GM12878 (cell line): Measurements from ENCODE around the gene ANKIB1. TPM values are rescaled to one million over a fixed set of nuclear protein-coding genes. Genes with fewer than 3 reads are reported as not detected.

Experiments
- ATAC-seq: fragments of 200-7000 bp; cut with Tn5 transposase; 3 replicates; pipeline ENCODE4 v1.9.1; 2020; ENCODE audit warnings: mild to moderate bottlenecking, moderate library complexity
- BruUV-seq: library from RNA; stranded (reverse); fragments of 400-500 nt; replicated peaks from 2 replicates; lab custom pipeline; 2021; lab: Mats Ljungman, UMichigan
- CTCF ChIA-PET: fragments of 300-600 bp; sonication (Branson Sonifier 250); formaldehyde crosslinking; extraction: SDS; loops from one replicate; lab custom pipeline; 2021; ENCODE audit warnings: inconsistent platforms; lab: Yijun Ruan, JAX
- POLR2A ChIA-PET: fragments of 350-600 bp; formaldehyde crosslinking; extraction: SDS; loops from one replicate; lab custom pipeline; 2021; ENCODE audit warnings: inconsistent platforms; lab: Charles Lee
- RAD21 ChIA-PET: fragments of 300-600 bp; sonication (Branson Sonifier 250); formaldehyde crosslinking; loops from one replicate; lab custom pipeline; 2023; ENCODE audit warnings: antibody characterized with exemption; ENCODE audit not compliant: unreplicated experiment; lab: Charles Lee
- SMC1A ChIA-PET: fragments of 300-600 bp; sonication (Branson Sonifier 250); formaldehyde crosslinking; loops from one replicate; lab custom pipeline; 2023; ENCODE audit not compliant: unreplicated experiment, uncharacterized antibody; lab: Charles Lee
- DNase-seq: peaks from one replicate; pipeline ENCODE4 v3.0.0-alpha.2; 2011; ENCODE audit warnings: low read depth, low spot score
- FAIRE-seq: peaks from 3 replicates; lab custom pipeline; 2011; peaks lifted over from hg19 to GRCh38; lab: Jason Lieb, UNC
- H2AFZ ChIP-seq: 2 replicates; pipeline ENCODE4 v1.6.0; 2011; ENCODE audit warnings: low read depth, low read length, control low read depth; ENCODE audit not compliant: control insufficient read depth
- H3K27ac ChIP-seq: 2 replicates; pipeline ENCODE4 v1.5.1; 2011; ENCODE audit warnings: control low read depth; ENCODE audit not compliant: control insufficient read depth, insufficient read depth
- H3K27me3 ChIP-seq, 2 experiments: replicated peaks in 1 of 2; 2 replicates each; pipeline versions ENCODE4 v1.6.0 to v1.6.1; 2011; ENCODE audit warnings: low read length in 1 of 2; ENCODE audit not compliant: control insufficient read depth in 2 of 2, insufficient read depth in 2 of 2
- H3K36me3 ChIP-seq, 2 experiments: 2 replicates each; pipeline ENCODE4 v1.5.1; 2011; ENCODE audit warnings: low read length in 1 of 2; ENCODE audit not compliant: control insufficient read depth in 2 of 2, insufficient read depth in 2 of 2
- H3K4me1 ChIP-seq: 2 replicates; pipeline ENCODE4 v1.6.1; 2011; ENCODE audit warnings: mild to moderate bottlenecking, low read length, moderate library complexity, mixed read lengths; ENCODE audit not compliant: control insufficient read depth, insufficient read depth
- H3K4me2 ChIP-seq: 2 replicates; pipeline ENCODE4 v1.6.0; 2011; ENCODE audit warnings: control low read depth; ENCODE audit not compliant: control insufficient read depth, insufficient read depth
- H3K4me3 ChIP-seq: fragments of 200-600 bp; sonication (generic); 2 replicates; pipeline ENCODE4 v1.5.1; 2016
- H3K79me2 ChIP-seq: 2 replicates; pipeline ENCODE4 v1.6.0; 2011; ENCODE audit warnings: low read length; ENCODE audit not compliant: control insufficient read depth, insufficient read depth
- H3K9ac ChIP-seq: 2 replicates; pipeline ENCODE4 v1.8.0; 2011; ENCODE audit warnings: low read length, control low read depth, mixed read lengths; ENCODE audit not compliant: control insufficient read depth, insufficient read depth
- H3K9me3 ChIP-seq: replicated peaks from 3 replicates; pipeline ENCODE4 v1.5.1; 2011; ENCODE audit warnings: mild to moderate bottlenecking, low read length; ENCODE audit not compliant: control insufficient read depth, insufficient read depth
- H4K20me1 ChIP-seq: 2 replicates; pipeline ENCODE4 v1.6.0; 2011; ENCODE audit not compliant: control insufficient read depth, insufficient read depth
- ASH2L ChIP-seq: fragments of 300-600, 200-600 bp; sonication (generic); IDR thresholded peaks from 2 replicates; pipeline ENCODE4 v1.6.1; 2017; ENCODE audit warnings: low read depth, mild to moderate bottlenecking, borderline replicate concordance
- BCL11A ChIP-seq: IDR thresholded peaks from 2 replicates; pipeline ENCODE4 v1.6.1; 2011; ENCODE audit warnings: low read depth, low read length
- CREB1 ChIP-seq: IDR thresholded peaks from 2 replicates; pipeline ENCODE4 v1.6.1; 2012; ENCODE audit warnings: low read depth, mild to moderate bottlenecking, inconsistent platforms
- KAT2A ChIP-seq: conservative IDR thresholded peaks from 2 replicates; pipeline ENCODE4 v1.6.1; 2011; ENCODE audit warnings: low read depth, low read length; ENCODE audit not compliant: control insufficient read depth
- LARP7 ChIP-seq: fragments of 450-650 bp; IDR thresholded peaks from 2 replicates; pipeline ENCODE4 v1.6.1; 2017; ENCODE audit warnings: mild to moderate bottlenecking
- MYB ChIP-seq: fragments of 150-350 bp; IDR thresholded peaks from 2 replicates; pipeline ENCODE4 v1.6.1; 2014; ENCODE audit warnings: mild to moderate bottlenecking, low read depth, low read length, borderline replicate concordance
- NBN ChIP-seq: fragments of 450-650 bp; IDR thresholded peaks from 2 replicates; pipeline ENCODE4 v1.6.1; 2016
- NFYA ChIP-seq: IDR thresholded peaks from 2 replicates; pipeline ENCODE4 v1.6.1; 2011; ENCODE audit warnings: low read depth, mild to moderate bottlenecking, low read length, improper control_type of control experiment, borderline replicate concordance
- RAD51 ChIP-seq: fragments of 450-650 bp; IDR thresholded peaks from 2 replicates; pipeline ENCODE4 v1.6.1; 2016; ENCODE audit warnings: moderate library complexity, mild to moderate bottlenecking, inconsistent platforms
- RCOR1 ChIP-seq: conservative IDR thresholded peaks from 2 replicates; pipeline ENCODE4 v1.6.1; 2012; ENCODE audit warnings: low read depth, low read length, improper control_type of control experiment
- SP1 ChIP-seq: IDR thresholded peaks from one replicate; pipeline ENCODE4 v1.6.1; 2011; ENCODE audit warnings: low read depth, low read length
- SUZ12 ChIP-seq: fragments of 200-600 bp; sonication (generic); IDR thresholded peaks from one replicate; pipeline ENCODE4 v1.6.1; 2018; ENCODE audit warnings: antibody characterized with exemption, mild to moderate bottlenecking; ENCODE audit not compliant: unreplicated experiment
- TBL1XR1 ChIP-seq: IDR thresholded peaks from 2 replicates; pipeline ENCODE4 v1.6.1; 2012; ENCODE audit warnings: low read depth, low read length, improper control_type of control experiment
- ZNF207 ChIP-seq: fragments of 450-650 bp; IDR thresholded peaks from 2 replicates; pipeline ENCODE4 v1.6.1; 2014; ENCODE audit warnings: antibody characterized with exemption, mild to moderate bottlenecking, borderline replicate concordance
- ZNF24 ChIP-seq: fragments of 450-650 bp; IDR thresholded peaks from 2 replicates; pipeline ENCODE4 v1.6.1; 2017; ENCODE audit warnings: antibody characterized with exemption, mild to moderate bottlenecking
- ZNF274 ChIP-seq: IDR thresholded peaks from one replicate; pipeline ENCODE4 v1.8.0; 2011; ENCODE audit not compliant: insufficient read length, insufficient read depth
- whole genome bisulfite sequencing: methylation state at CpG from one replicate; pipeline ENCODE4 v1.1.6; 2016; ENCODE audit warnings: low lambda C conversion rate; ENCODE audit not compliant: insufficient replicate concordance, insufficient coverage; ENCODE audit errors: missing lambda C conversion rate; 5-methylcytosine and 5-hydroxymethylcytosine counted together
- in situ Hi-C: fragments of 300-500 bp; cut with MboI; formaldehyde crosslinking; loops from 9 replicates; pipeline ENCODE4 v1.14.3; 2018; ENCODE audit warnings: mixed read lengths
- intact Hi-C: fragments of 100-400 bp; cut with micrococcal nuclease; formaldehyde crosslinking; loops from one replicate; pipeline ENCODE4 v1.14.2; 2022; ENCODE audit not compliant: unreplicated experiment
- polyA plus RNA-seq, 11 experiments: library from polyadenylated mRNA; depleted of rRNA in 4 of 11; unstranded in 6 of 11; stranded (reverse) in 5 of 11; fragments of >200 nt; fragmentation: Nextera tagmentation in 4 of 11; fragmentation: Illumina TruSeq in 1 of 11; extraction: Ambion mirVana in 4 of 11; extraction: Trizol in 1 of 11; gene quantifications; 1 replicate in 1 of 11; 2 replicates in 10 of 11; pipeline versions ENCODE4 v1.2.1 to v1.2.3, GENCODE V29; 2011 to 2016; ENCODE audit warnings: inconsistent platforms in 2 of 11, missing spikeins in 2 of 11, low read depth in 1 of 11
- total RNA-seq, 4 experiments: library from RNA; depleted of rRNA in 3 of 4; stranded (reverse); fragments of >200 nt in 3 of 4; fragmentation: Illumina TruSeq in 1 of 4; extraction: Trizol in 1 of 4; gene quantifications; 2 replicates each; pipeline versions ENCODE4 v1.2.1 to v1.2.3, GENCODE V29; 2013 to 2021
- TF ChIP-seq, protein P1 (sequence below): fragments of 450-650 bp; IDR thresholded peaks from 2 replicates; pipeline ENCODE4 v1.6.1; 2018; ENCODE audit warnings: mild to moderate bottlenecking, low read depth, moderate library complexity; ENCODE audit not compliant: partially characterized antibody
- TF ChIP-seq, protein P2 (sequence below): fragments of 450-650 bp; formaldehyde crosslinking; IDR thresholded peaks from 2 replicates; pipeline ENCODE4 v1.4.0; 2022; ENCODE audit warnings: mild to moderate bottlenecking, moderate library complexity
- TF ChIP-seq, protein P3 (sequence below): IDR thresholded peaks from 2 replicates; pipeline ENCODE4 v1.6.1; 2012; ENCODE audit warnings: low read depth, low read length, improper control_type of control experiment

Gene ANKIB1
- total and polyA plus RNA-seq, 10 of the 15 experiments (the other 5 are each of a cell fraction or from before 2014, with no cell fraction given) = 9.0 to 54.0 (median 21.9) TPM

- TF ChIP-seq RAD51 = no peak
- no peak for TF ChIP-seq MYB
- TF ChIP-seq NBN = no peak
- TF ChIP-seq BCL11A = no peak
- TF ChIP-seq KAT2A = no peak
Observed at GRCh38 chr7:92433019-92433418, 187.2 kb downstream of the ANKIB1 start (continued).

DNA sequence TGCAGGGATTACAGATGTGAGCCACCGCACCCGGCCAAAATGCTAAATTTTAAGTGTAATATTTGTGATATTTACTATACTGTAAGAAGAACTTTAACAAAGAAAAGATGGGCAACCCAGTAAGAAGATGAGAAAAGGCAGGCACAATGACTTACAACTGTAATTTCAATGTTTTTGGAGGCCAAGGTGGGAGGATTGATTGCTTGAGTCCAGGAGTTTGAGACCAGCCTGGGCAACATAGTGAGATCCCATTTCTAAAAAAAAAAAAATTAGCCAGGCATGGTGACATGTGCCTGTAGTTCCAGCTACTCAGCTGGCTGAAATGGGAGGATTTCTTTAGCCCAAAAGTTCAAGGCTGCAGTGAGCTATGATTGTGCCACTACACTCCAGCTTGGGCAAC, 189.8 kb downstream of the ANKIB1 start:
- Histone ChIP-seq H2AFZ (no peak overlapping the region), H3K9ac (no peak overlapping the region), H3K79me2 (no peaks in the 10 kb centered on the region), H4K20me1 (no peaks in the 10 kb centered on the region), H3K4me1 (no peaks in the 10 kb centered on the region), H3K36me3 (no peaks in the 10 kb centered on the region), H3K27ac (no peak overlapping the region), H3K27me3 (no peaks in the 10 kb centered on the region; a peak in 1 of 4 replicates), H3K4me2 (no peak overlapping the region), H3K4me3 (no peak overlapping the region), H3K9me3 (no peaks in the 10 kb centered on the region)
- no TSS peak for BruUV-seq
- in situ Hi-C loops (loop anchor here (25.0 kb wide), 1 partner anchor 1348 kb away; no protein-coding TSS in a partner anchor), intact Hi-C loops (no loop called here)
- no peak for FAIRE-seq
- WGBS = 94% methylated on average over 2 of the region's 2 CpGs
- ChIA-PET CTCF (no interaction called here), POLR2A (no interaction called here), RAD21 (no interaction called here), SMC1A (interaction anchor here (0.6 kb wide), 1 partner anchor 115 kb away, joined by 4 read pairs; no protein-coding TSS in a partner anchor)
- no peak for DNase-seq
- ATAC-seq = no peak
- no peak for TF ChIP-seq SUZ12
- TF ChIP-seq, protein P1, sequence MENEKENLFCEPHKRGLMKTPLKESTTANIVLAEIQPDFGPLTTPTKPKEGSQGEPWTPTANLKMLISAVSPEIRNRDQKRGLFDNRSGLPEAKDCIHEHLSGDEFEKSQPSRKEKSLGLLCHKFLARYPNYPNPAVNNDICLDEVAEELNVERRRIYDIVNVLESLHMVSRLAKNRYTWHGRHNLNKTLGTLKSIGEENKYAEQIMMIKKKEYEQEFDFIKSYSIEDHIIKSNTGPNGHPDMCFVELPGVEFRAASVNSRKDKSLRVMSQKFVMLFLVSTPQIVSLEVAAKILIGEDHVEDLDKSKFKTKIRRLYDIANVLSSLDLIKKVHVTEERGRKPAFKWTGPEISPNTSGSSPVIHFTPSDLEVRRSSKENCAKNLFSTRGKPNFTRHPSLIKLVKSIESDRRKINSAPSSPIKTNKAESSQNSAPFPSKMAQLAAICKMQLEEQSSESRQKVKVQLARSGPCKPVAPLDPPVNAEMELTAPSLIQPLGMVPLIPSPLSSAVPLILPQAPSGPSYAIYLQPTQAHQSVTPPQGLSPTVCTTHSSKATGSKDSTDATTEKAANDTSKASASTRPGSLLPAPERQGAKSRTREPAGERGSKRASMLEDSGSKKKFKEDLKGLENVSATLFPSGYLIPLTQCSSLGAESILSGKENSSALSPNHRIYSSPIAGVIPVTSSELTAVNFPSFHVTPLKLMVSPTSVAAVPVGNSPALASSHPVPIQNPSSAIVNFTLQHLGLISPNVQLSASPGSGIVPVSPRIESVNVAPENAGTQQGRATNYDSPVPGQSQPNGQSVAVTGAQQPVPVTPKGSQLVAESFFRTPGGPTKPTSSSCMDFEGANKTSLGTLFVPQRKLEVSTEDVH = no peak
- TF ChIP-seq, protein P2, sequence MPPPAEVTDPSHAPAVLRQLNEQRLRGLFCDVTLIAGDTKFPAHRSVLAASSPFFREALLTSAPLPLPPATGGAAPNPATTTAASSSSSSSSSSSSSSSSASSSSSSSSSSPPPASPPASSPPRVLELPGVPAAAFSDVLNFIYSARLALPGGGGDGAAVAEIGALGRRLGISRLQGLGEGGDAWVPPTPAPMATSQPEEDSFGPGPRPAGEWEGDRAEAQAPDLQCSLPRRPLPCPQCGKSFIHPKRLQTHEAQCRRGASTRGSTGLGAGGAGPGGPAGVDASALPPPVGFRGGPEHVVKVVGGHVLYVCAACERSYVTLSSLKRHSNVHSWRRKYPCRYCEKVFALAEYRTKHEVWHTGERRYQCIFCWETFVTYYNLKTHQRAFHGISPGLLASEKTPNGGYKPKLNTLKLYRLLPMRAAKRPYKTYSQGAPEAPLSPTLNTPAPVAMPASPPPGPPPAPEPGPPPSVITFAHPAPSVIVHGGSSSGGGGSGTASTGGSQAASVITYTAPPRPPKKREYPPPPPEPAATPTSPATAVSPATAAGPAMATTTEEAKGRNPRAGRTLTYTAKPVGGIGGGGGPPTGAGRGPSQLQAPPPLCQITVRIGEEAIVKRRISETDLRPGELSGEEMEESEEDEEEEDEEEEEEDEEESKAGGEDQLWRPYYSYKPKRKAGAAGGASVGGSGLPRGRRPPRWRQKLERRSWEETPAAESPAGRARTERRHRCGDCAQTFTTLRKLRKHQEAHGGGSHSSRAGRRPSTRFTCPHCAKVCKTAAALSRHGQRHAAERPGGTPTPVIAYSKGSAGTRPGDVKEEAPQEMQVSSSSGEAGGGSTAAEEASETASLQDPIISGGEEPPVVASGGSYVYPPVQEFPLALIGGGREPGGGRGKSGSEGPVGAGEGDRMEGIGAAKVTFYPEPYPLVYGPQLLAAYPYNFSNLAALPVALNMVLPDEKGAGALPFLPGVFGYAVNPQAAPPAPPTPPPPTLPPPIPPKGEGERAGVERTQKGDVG = no peak
- no peak for TF ChIP-seq ZNF207
- no peak for TF ChIP-seq RCOR1
- TF ChIP-seq, protein P3, sequence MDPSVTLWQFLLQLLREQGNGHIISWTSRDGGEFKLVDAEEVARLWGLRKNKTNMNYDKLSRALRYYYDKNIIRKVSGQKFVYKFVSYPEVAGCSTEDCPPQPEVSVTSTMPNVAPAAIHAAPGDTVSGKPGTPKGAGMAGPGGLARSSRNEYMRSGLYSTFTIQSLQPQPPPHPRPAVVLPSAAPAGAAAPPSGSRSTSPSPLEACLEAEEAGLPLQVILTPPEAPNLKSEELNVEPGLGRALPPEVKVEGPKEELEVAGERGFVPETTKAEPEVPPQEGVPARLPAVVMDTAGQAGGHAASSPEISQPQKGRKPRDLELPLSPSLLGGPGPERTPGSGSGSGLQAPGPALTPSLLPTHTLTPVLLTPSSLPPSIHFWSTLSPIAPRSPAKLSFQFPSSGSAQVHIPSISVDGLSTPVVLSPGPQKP = no peak
- TF ChIP-seq CREB1 = no peak
- TF ChIP-seq SP1 = no peak
- TF ChIP-seq ZNF274 = no peak
- no peak for TF ChIP-seq ZNF24
- TF ChIP-seq LARP7 = no peak
- TF ChIP-seq TBL1XR1 = no peak
- no peak for TF ChIP-seq NFYA
- no peak for TF ChIP-seq ASH2L
